Forelimb muscle (tissue), 1 donor: ENCODE data around the gene TFAP2D. TPM values are rescaled to one million over a fixed set of nuclear protein-coding genes. Genes with fewer than 3 reads are reported as not detected.

Experiments
- DNase-seq: peaks from one replicate; pipeline ENCODE4 v3.0.0-alpha.2; 2013; ENCODE audit warnings: low read depth
- polyA plus RNA-seq: library from polyadenylated mRNA; unstranded; fragments of 120-200 nt; gene quantifications from one replicate; pipeline ENCODE4 v1.2.1, GENCODE V29; 2013; ENCODE audit not compliant: insufficient read length

Gene TFAP2D
- not detected for polyA plus RNA-seq

DNA sequence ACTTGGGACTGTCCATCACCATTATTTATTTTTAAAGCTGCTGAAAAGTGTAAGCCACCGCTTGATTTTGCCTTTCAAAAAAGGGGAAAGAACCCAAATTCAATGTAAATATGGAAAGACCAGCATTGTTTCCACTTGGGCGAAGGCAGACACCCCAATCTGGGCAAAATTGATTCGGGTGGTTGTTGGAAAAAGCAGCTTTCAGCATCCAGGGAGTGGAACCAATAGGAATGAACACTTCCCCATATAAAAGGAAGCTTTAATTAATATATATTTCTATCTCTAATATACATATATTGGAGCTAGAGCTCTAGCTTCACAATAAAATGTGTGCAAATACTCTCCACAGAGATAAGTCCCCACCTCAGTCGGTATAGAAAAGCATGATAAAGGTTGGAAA lies at the start of gene TFAP2D:
TFAP2D (plus strand) TSS at position 301 of the 400 bp plus-strand sequence. CDS start 530 bp downstream, outside the sequence.
- DNase-seq = no peak

- no peak for DNase-seq
Measured at GRCh38 chr6:50663806-50664205, 49.5 kb upstream of the TFAP2D start.

DNA sequence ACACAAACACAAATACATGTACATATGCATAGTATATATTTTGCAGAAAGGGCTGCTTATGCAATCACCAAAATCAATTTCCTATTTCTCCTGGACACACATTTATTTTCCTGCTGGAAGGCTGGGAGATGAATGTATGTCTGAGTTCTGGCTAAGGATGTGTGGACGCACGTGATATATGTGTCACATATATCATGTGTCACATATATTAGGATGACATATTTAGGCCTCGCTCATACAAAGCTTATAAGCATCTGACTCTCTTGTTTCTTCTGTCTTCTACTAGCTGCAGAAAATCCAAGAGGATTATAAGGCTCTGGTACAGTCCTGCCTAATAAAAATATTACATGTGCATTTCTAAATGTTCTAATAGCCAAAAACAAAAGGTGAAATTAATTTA lies 47.2 kb upstream of the TFAP2D start:
- no peak for DNase-seq

- DNase-seq = no peak
Measured at GRCh38 chr6:50681213-50681824, 32.0 kb upstream of the TFAP2D start.

DNA sequence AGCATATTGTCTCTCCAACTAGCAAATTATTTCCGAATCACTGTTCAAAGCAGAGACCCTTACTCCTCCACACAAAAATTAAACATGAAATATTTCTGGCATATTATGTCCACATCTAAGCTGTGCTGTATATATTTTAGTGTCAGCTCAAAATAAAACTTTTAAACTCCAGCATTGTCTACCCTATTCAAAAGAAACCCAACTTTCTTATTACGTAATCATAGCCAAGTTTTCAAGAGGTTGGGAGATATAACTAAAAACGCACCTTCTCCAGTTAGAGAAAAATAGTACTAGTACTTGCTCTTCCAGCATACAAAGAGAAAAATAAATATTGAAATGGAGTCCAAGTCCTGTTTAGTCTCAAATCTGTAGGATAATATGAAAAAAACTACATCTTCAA lies 24.1 kb upstream of the TFAP2D start:
- DNase-seq = no peak

GRCh38 chr6:50691814-50692495 lies 21.4 kb upstream of the TFAP2D start:
- no peak for DNase-seq

GRCh38 chr6:50698546-50698945 lies 14.8 kb upstream of the TFAP2D start:
- no peak for DNase-seq

GRCh38 chr6:50699051-50699775 lies 14.1 kb upstream of the TFAP2D start:
- DNase-seq = no peak

DNA sequence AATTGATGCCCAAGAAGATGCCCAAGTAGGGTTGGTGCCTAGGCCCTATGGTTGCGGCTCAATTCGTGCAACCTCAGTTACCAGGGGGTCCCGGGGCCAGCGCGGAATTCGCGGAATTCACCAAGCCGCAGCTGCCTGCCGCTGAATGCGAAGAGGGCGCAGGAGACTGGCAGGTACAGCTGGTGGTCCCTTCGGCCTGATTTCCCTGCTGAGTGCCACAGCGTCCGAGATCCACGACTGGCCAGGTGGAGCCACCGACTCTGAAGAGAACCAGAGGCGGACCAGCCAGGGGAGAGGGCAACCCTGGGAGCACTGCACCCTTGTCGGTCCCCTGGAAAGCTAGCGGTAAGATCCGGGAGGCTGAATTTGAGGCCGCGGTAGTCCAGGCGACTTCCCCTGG lies 6.8 kb upstream of the TFAP2D start:
- no peak for DNase-seq

DNA sequence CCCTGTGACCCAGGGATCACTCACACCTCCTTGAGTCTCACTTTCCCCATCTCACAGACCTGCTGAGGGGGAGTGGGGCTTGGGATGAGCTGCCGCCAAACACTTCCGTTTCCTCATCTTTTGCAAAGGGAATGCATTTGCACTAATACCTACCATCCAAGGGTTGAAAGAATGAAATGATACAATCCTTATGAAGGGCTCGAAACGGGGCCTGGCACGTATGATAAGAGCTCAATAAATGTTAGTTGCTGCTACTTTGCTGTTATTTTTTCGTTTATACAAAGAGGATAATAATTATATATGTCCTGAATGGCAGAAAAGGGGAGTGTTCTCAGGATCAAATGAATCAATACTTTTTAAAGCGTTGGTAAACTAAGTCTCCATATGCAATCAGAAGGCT lies 6.1 kb upstream of the TFAP2D start:
- DNase-seq = no peak

GRCh38 chr6:50707652-50708300 lies 5.5 kb upstream of the TFAP2D start:
- DNase-seq = no peak

- no peak for DNase-seq
Measured at GRCh38 chr6:50708664-50709365, 4.5 kb upstream of the TFAP2D start.

DNA sequence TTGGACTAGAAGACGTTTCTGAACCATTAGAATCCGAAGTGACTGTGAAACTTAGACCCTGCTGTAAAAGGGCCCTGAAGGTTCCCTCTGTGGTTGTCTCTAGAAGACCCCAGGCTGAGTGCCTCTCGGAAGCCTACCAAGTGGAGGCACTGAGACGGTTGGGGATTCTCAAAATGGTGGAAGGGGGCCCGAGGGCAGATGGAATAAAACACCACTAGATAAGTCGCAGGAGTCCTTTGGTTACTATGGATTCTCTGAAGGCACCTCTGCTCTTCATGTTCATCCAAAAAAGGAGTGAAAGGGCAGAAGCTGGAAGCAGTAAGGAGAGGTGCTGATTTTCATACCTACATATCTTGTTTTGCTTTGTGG lies 4.0 kb upstream of the TFAP2D start:
- no peak for DNase-seq

GRCh38 chr6:50711686-50712085 lies 1.6 kb upstream of the TFAP2D start:
- DNase-seq = no peak

DNA sequence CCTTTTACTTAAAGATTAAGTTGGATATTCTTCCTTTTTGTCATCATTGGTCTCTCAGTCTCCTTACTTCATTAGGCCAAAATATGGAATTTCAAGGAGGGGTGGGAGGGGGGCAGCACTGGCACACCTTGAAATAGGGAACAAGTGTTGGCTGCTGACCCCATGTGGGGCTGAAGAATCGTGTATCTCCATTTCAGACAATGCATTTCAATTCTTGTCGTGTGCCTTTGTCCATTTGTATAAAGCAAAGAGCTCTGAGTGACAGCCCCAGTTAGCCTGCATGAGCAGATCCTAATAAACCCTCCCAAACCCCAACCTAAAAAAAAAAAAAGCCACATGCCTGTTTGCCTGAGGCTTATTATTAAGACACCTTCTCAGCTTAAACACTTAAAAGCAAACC lies 1.0 kb upstream of the TFAP2D start:
- DNase-seq = no peak

- DNase-seq = no peak
Measured at GRCh38 chr6:50713977-50714486, 706 bp downstream of the TFAP2D start.

DNA sequence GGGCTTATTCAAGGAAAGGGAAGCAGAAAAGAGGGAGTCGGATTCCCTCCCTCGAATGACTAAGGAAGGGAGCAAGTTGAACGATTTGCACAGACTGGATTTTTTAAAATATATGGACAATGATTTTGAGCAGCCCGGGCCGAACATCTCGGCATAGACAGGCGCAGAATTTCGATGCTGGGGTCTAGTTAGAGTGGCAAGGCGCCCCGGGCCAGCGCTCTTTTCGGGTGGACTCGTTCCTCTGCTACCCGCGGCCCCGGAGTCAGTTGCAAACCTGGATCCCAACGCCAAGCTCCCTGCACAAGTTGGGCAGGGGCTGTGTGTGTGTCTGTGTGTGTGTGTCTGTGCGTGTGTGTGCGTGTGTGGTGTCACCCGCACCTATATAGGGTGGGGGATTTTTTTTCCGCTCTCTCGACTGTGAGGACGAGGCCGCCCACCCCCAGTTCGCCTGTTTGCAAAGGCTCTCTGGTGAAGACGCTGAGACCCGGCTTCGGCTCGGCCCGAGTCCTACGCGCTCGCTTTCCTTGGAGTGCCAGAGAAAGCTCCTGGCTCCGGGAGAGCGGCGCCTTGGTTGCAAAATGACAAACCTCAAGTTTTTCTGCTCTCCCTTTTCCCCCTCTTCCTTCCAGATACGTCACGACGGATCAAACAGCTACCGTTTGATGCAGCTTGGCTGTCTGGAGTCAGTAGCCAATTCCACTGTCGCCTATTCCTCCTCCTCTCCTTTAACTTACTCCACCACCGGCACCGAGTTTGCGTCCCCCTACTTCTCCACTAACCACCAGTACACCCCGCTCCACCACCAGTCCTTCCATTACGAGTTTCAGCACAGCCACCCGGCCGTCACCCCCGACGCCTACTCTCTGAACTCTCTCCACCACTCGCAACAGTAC lies 1.4 kb downstream of the TFAP2D start:
- DNase-seq = no peak

DNA sequence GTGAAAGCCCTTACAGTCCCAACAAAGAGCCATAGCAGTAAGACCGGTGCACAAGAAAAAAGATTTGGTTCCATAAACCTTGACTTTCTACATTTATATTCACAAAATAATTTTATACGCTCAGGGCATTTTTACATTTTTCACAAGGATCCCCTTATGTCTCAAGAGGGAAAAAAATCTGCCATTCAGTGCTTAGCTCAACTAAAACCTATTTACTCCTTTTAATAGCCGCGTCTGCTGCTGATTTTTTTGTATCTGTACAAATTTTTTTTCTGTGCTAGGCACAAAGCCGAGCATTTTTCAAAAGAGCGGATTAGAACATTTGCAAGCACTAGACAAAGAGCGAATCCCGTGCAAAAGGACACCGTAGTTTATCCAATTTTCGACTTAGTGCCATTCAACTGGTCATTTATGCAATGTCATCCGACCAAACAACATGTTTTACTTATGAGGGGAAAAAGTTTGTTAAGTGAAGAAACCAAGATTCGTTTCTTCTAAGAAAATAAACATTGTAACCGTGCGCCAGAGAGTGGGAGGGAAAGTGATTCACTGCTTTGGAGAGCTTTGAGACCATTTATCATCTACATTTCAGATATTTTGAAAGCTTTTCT lies 3.7 kb downstream of the TFAP2D start:
- no peak for DNase-seq

GRCh38 chr6:50717734-50718457 lies 4.6 kb downstream of the TFAP2D start:
- no peak for DNase-seq
